ENCODE results near the gene P2RY2.

GRCh38 chr11:73188301-73188700 is 29.8 kb upstream of the P2RY2 start:
- TF ChIP-seq POLR2A (IDR thresholded peaks at IDR 0.05; ENCODE audit: low read depth, low read length) = no peak
- no peak for TF ChIP-seq POLR2AphosphoS5 (IDR thresholded peaks at IDR 0.05; ENCODE audit: low read depth, low read length)
- TF ChIP-seq TAF1 (IDR thresholded peaks at IDR 0.05; ENCODE audit: low read depth, low read length) = no peak
- TF ChIP-seq PAX5 (IDR thresholded peaks at IDR 0.05; ENCODE audit: insufficient read depth, low read length, severe bottlenecking) = no peak
- no peak for TF ChIP-seq SPI1 (IDR thresholded peaks at IDR 0.05; ENCODE audit: low read depth, low read length)
